ENCODE measurements around the gene CARD10.

CARD10 gene

GRCh38 chr22:37559901-37560607 lies 40.8 kb upstream of the CARD10 start, which contains the start of gene CDC42EP1:
Gene CDC42EP1 (plus strand): TSS chr22:37560480. CDS start chr22:37566350, 5,870 bp downstream.
- TF ChIP-seq ZBTB7A (IDR thresholded peaks at IDR 0.05; ENCODE audit: low read depth) (no peak), MAX (IDR thresholded peaks at IDR 0.05) (peak; percentile 60; the same call in 1 of the 2 replicates), TCF12 (IDR thresholded peaks at IDR 0.05; ENCODE audit: low read depth) (no peak), TAF1 (IDR thresholded peaks at IDR 0.05; ENCODE audit: low read depth) (peak; percentile 44; the same call in 1 of the 2 replicates), YY1 (IDR thresholded peaks at IDR 0.05; ENCODE audit: low read depth) (no peak)

GRCh38 chr22:37559521-37559900 lies 40.3 kb upstream of the CARD10 start:
- TF ChIP-seq YY1 (IDR thresholded peaks at IDR 0.05; ENCODE audit: low read depth) (no peak), REST (IDR thresholded peaks at IDR 0.05; ENCODE audit: low read depth) (no peak), TEAD4 (IDR thresholded peaks at IDR 0.05) (no peak), EGR1 (IDR thresholded peaks at IDR 0.05) (no peak), TCF12 (IDR thresholded peaks at IDR 0.05; ENCODE audit: low read depth) (no peak), RAD21 (IDR thresholded peaks at IDR 0.05; ENCODE audit: low read depth) (no peak), ZBTB7A (IDR thresholded peaks at IDR 0.05; ENCODE audit: low read depth) (no peak), CEBPB (IDR thresholded peaks at IDR 0.05) (no peak), FOXM1 (IDR thresholded peaks at IDR 0.05; ENCODE audit: borderline replicate concordance, low read depth) (no peak), TAF1 (IDR thresholded peaks at IDR 0.05; ENCODE audit: low read depth) (no peak), EP300 (IDR thresholded peaks at IDR 0.05; ENCODE audit: borderline replicate concordance) (no peak), MAX (IDR thresholded peaks at IDR 0.05) (no peak), CREB1 (IDR thresholded peaks at IDR 0.05; ENCODE audit: low read depth) (no peak), USF1 (IDR thresholded peaks at IDR 0.05) (no peak)

GRCh38 chr22:37558815-37559214 lies 39.6 kb upstream of the CARD10 start:
- TF ChIP-seq EP300 (IDR thresholded peaks at IDR 0.05; ENCODE audit: borderline replicate concordance): no peak
- TF ChIP-seq CREB1 (IDR thresholded peaks at IDR 0.05; ENCODE audit: low read depth): no peak
- TF ChIP-seq RAD21 (IDR thresholded peaks at IDR 0.05; ENCODE audit: low read depth): no peak
- no peak for TF ChIP-seq TAF1 (IDR thresholded peaks at IDR 0.05; ENCODE audit: low read depth)
- TF ChIP-seq FOXM1 (IDR thresholded peaks at IDR 0.05; ENCODE audit: borderline replicate concordance, low read depth): no peak
- no peak for TF ChIP-seq TCF12 (IDR thresholded peaks at IDR 0.05; ENCODE audit: low read depth)
- TF ChIP-seq CEBPB (IDR thresholded peaks at IDR 0.05): no peak
- no peak for TF ChIP-seq USF1 (IDR thresholded peaks at IDR 0.05)
- no peak for TF ChIP-seq TEAD4 (IDR thresholded peaks at IDR 0.05)
- no peak for TF ChIP-seq ZBTB7A (IDR thresholded peaks at IDR 0.05; ENCODE audit: low read depth)
- TF ChIP-seq REST (IDR thresholded peaks at IDR 0.05; ENCODE audit: low read depth): no peak
- TF ChIP-seq MAX (IDR thresholded peaks at IDR 0.05): no peak
- TF ChIP-seq NFIC (IDR thresholded peaks at IDR 0.05): no peak

GRCh38 chr22:37557321-37558001 lies 38.2 kb upstream of the CARD10 start:
- TF ChIP-seq REST (IDR thresholded peaks at IDR 0.05; ENCODE audit: low read depth) (no peak), TAF1 (IDR thresholded peaks at IDR 0.05; ENCODE audit: low read depth) (no peak), TEAD4 (IDR thresholded peaks at IDR 0.05) (no peak), TCF12 (IDR thresholded peaks at IDR 0.05; ENCODE audit: low read depth) (no peak), CEBPB (IDR thresholded peaks at IDR 0.05) (no peak), EGR1 (IDR thresholded peaks at IDR 0.05) (no peak), RAD21 (IDR thresholded peaks at IDR 0.05; ENCODE audit: low read depth) (no peak), FOXM1 (IDR thresholded peaks at IDR 0.05; ENCODE audit: borderline replicate concordance, low read depth) (no peak), EP300 (IDR thresholded peaks at IDR 0.05; ENCODE audit: borderline replicate concordance) (no peak), MAX (IDR thresholded peaks at IDR 0.05) (no peak)
